ENCODE results near the gene MAD1L1.

MAD1L1 gene

GRCh38 chr7:2220954-2221353 is 11.8 kb downstream of the MAD1L1 start (continued):
- TF ChIP-seq POU6F1 (CRISPR knock-in tag; IDR thresholded peaks at IDR 0.05; ENCODE audit: borderline replicate concordance, low read depth) (no peak), CREB5 (CRISPR knock-in tag; IDR thresholded peaks at IDR 0.05; ENCODE audit: low read depth) (no peak), PATZ1 (CRISPR knock-in tag; IDR thresholded peaks at IDR 0.05; ENCODE audit: borderline replicate concordance) (no peak), GLIS3 (CRISPR knock-in tag; IDR thresholded peaks at IDR 0.05) (no peak), ZFP3 (CRISPR knock-in tag; IDR thresholded peaks at IDR 0.05) (no peak), CSDC2 (CRISPR knock-in tag; IDR thresholded peaks at IDR 0.05) (no peak), RARB (CRISPR knock-in tag; IDR thresholded peaks at IDR 0.05) (no peak), ZNF565 (CRISPR knock-in tag; conservative IDR thresholded peaks at IDR 0.05; ENCODE audit: low read depth) (no peak)

DNA sequence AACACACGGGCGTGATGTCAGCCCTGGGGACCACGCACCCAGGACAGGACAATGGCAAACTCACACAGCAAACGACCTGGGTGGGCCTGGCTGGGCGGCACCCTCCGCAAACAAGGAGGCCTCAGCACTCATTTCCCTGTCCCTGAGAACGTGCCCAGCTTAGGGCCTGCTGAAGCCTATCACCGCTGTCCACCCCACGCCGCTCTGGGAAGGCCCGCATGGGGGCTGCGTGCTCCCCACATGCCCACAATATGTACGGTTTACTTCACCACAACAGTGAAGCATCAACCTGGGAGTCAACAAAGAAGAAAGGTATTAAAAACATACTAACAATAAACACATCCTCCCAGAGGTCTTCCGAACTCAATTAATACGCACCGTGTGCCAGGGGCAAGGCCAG is 12.2 kb downstream of the MAD1L1 start:
- ATAC-seq, result no peak
- TF ChIP-seq TCF4 (CRISPR knock-in tag; IDR thresholded peaks at IDR 0.05; ENCODE audit: borderline replicate concordance), result no peak
- TF ChIP-seq CREB5 (CRISPR knock-in tag; IDR thresholded peaks at IDR 0.05; ENCODE audit: low read depth), result no peak
- no peak for TF ChIP-seq ISL1 (CRISPR knock-in tag; IDR thresholded peaks at IDR 0.05)
- no peak for TF ChIP-seq ESRRG (CRISPR knock-in tag; IDR thresholded peaks at IDR 0.05)
- no peak for TF ChIP-seq TOX (CRISPR knock-in tag; IDR thresholded peaks at IDR 0.05; ENCODE audit: borderline replicate concordance)
- TF ChIP-seq PPARA (CRISPR knock-in tag; IDR thresholded peaks at IDR 0.05; ENCODE audit: borderline replicate concordance), result no peak
- TF ChIP-seq ZC3H10 (CRISPR knock-in tag; IDR thresholded peaks at IDR 0.05), result no peak
- no peak for TF ChIP-seq ZNF8 (CRISPR knock-in tag; IDR thresholded peaks at IDR 0.05)
- no peak for TF ChIP-seq CSDC2 (CRISPR knock-in tag; IDR thresholded peaks at IDR 0.05)
- no peak for TF ChIP-seq CSRNP3 (CRISPR knock-in tag; IDR thresholded peaks at IDR 0.05)
- TF ChIP-seq TSHZ2 (CRISPR knock-in tag; IDR thresholded peaks at IDR 0.05), result no peak
- TF ChIP-seq ZNF565 (CRISPR knock-in tag; conservative IDR thresholded peaks at IDR 0.05; ENCODE audit: low read depth), result no peak
- no peak for TF ChIP-seq PATZ1 (CRISPR knock-in tag; IDR thresholded peaks at IDR 0.05; ENCODE audit: borderline replicate concordance)
- no peak for TF ChIP-seq SNAI2 (CRISPR knock-in tag; IDR thresholded peaks at IDR 0.05)
- no peak for TF ChIP-seq RARB (CRISPR knock-in tag; IDR thresholded peaks at IDR 0.05)

All from SK-N-SH treated with all-trans-retinoic acid at 6 μM for 48 hours (cell line).